Neural cell (in vitro differentiated cells): ENCODE data around the gene ZSWIM7.

Source experiments
- EZH2 ChIP-seq: fragments of 200-600, 300-800 bp; shearing (Covaris generic), sonication (generic); IDR thresholded peaks from 2 replicates; pipeline ENCODE4 v1.6.1; 2014; ENCODE audit warnings: antibody characterized with exemption, low read length, borderline replicate concordance, mild to moderate bottlenecking; ENCODE audit not compliant: insufficient read depth, poor library complexity, severe bottlenecking
- POLR2AphosphoS5 ChIP-seq: IDR thresholded peaks from 2 replicates; pipeline ENCODE4 v1.6.1; 2012
- RAD21 ChIP-seq: fragments of 450-650 bp; conservative IDR thresholded peaks from 2 replicates; pipeline ENCODE4 v1.6.1; 2014; ENCODE audit warnings: antibody characterized with exemption, mild to moderate bottlenecking, moderate library complexity
- REST ChIP-seq: IDR thresholded peaks from 2 replicates; pipeline ENCODE4 v1.6.1; 2012; ENCODE audit warnings: borderline replicate concordance

GRCh38 chr17:15971098-15971678, 28.3 kb downstream of the ZSWIM7 start:
- TF ChIP-seq EZH2 (no peak), POLR2AphosphoS5 (no peak), REST (no peak), RAD21 (no peak)
